H4 (cell line): ENCODE data around the gene MIXL1. TPM values are rescaled to one million over a fixed set of nuclear protein-coding genes. Genes with fewer than 3 reads are reported as not detected.
"Not testable (repeated sequence)": the region's sequence is repeated elsewhere in the genome, so short reads cannot be mapped to it uniquely, and the experiment has no call there.

Experiments used
- DNase-seq: peaks from one replicate; pipeline ENCODE4 v3.0.0-alpha.2; 2015; ENCODE audit warnings: low spot score
- total RNA-seq: library from RNA; depleted of rRNA; stranded (reverse); fragments of >200 nt; shearing (Covaris generic); gene quantifications from 2 replicates; pipeline ENCODE4 v1.2.3, GENCODE V29; 2014; rRNA removed

Gene MIXL1
- total RNA-seq = not detected in 2 replicates

DNA sequence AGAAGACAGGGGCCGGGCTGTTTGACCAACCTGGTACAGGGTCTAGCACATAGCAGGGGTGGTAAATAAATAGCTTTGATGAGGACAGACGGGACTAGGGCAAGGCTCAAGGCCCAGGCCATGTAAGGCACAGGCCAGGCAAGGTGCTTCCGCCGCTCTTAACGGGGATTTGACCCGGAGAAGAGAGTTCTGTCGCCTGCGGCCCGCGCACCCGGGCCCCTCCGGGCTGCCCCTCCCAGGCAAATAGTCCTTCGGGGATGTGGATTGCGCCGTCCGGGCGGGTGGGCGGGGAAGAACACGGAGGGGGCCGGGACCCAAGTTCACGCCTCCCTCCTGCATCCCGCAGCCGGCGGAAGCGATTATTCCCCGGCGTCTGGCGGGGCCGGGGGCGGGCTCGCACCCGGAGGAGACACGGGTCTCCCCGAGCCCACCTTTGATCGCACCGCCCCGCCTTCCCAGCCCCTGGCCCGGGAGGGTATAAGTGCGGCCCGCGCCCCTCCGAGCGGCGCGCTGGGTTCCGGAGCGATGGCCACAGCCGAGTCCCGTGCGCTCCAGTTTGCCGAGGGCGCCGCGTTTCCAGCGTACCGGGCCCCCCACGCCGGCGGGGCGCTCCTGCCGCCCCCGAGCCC lies at the start of gene MIXL1:
MIXL1 (plus strand) TSS at position 508 of the 629 bp plus-strand sequence; CDS start at position 526, 18 bp downstream.
- DNase-seq = no peak

DNA sequence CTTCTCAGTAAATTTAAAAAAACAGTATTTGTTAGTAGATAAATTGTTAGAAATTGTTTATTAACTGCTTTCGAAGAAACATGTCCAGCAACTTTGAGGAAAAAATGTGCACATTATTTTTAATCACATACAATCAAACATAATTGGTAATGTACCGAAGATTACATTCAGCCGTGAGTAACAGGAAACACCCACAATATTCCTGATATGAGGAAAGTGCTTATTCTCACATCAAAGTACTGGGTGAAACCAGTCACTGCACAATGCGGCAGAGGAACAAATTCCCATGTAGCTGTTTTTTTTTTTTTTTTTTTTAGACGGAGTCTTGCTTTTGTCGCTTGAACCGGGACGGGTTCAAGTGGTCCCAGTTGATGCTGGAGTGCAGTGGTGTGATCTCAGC lies 46.6 kb upstream of the MIXL1 start:
- DNase-seq = no peak

DNA sequence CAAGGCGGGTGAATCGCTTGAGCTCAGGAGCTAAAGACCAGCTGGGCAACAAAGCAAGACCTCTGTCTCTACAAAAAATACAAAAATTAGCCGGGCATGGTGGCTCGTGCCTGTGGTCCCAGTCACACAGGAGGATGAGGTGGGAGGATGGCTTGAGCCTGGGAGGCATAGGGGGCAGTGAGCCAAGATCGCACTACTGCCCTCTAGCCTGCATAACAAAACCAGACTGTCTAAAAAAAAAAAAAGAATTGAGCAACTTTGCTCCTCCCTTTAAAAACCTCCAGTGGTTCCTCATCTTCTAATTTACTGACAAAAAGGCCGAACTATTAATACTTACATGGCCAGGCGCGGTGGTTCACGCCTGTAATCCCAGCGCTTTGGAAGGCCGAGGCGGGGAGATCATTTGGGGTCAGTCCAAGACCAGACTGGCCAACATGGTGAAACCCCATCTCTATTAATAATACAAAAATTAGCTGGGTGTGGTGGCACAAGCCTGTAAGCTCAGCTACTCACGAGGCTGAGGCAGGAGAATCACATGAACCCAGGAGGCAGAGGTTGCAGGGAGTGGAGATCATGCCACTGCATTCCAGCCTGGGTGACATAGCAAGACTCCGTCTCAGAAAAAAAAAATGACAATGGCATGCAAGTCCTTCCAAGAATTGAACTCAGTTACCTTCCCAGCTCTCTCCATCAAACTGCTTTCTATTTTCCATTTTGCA lies 41.3 kb upstream of the MIXL1 start:
- peak; percentile 71 for DNase-seq

DNA sequence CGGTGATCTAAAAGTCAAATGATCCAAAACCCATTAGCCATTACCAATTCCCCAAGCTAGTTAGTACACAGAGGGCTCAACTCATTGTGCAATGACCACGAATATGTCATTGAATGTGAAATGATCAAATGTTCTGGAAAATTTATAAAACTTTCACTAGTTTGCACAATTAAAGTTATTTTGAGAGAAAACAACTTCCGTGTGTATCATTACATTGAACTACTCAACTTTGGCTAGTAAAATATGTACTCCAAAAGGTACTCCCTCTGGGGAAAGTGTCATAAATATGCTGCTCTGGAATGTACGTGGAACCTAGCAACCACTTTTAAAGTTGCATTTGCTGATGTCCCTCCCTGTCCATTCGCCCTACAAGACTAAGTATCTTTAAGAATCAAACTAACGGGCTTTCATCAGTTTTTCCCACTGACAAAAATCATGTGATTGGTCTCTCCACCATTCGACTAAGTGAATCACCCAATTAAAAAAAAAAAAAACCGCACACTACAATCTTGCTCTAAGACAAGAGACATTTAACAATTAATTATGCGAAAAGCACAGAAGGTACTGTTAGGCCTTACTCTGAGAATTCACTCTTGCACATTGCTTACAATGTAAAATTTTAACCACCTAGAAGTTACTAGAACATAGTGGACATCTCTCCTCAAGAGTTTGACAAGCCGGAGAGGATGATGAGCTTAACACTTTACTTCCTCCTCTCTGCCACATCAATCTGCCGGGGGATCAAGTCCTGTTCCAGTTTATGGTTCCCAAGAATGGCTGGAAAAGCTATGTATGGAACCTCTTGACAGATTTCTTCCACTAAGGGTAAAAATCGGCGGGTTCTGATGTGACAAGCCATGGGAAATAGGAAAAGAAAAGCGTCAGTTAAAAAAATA lies 38.1 kb upstream of the MIXL1 start:
- no peak for DNase-seq

DNA sequence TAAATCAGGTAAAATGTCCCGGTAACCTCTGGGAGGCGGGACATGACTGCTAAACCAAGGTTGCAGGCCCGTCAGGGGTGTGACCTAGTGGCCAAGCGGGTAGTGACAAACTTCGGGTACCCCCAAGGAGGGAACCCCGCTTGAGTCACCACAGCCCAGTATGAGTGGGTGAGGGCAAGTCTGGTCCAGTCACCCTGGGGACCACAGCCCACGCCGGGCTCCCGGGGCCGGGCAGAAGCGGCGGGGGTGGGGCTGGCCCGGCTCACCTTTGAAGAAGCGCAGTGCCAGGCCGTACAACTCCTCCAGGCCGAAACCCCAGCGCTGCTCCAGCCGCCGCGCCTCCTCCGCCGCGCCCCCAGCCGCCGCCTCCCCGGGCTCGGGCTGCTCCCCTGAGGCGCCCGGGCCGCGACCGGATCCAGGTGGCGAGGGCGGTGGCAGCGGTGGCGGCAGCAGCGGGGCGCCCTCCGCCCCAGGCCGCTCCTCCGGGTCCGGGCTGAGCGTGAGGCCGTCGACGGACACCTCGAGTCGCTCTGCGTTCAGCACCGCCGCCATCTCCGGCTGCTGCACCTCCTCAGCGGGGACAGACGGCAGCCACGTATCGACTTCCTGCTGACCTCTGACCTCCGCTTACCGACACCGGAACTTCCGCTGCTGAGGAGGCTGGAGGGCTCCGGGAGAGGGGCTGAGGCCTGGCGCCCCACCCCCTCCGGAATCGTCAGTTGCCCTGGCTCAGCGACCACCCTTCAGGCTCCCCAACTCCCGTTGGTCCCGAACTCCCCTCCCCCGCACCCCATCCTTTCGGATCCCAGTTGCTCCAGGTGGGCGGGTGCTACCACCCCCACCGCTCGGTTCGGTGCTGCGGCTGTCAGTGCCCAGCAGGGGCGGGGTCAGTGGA lies 37.1 kb upstream of the MIXL1 start, which contains the start of gene ACBD3:
ACBD3 (minus strand) TSS at position 618 of the 895 bp plus-strand sequence; CDS start at position 552, 66 bp downstream.
- peak; percentile 86 for DNase-seq

DNA sequence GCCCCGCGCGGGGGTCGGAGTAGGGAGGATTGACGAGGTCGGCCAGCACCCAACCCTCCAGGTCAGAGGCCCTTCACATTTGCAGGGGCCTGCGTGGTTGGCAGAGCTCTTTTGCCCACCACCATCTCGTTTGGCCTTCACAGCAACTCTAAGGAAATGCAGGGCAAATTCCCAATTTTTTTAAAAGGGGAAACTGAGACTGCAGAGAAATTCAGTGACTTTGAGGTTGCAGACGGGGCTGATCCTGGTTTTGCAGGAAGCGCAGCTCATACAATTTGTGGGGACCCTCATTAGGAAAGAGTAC lies 36.5 kb upstream of the MIXL1 start:
- DNase-seq = no peak

DNA sequence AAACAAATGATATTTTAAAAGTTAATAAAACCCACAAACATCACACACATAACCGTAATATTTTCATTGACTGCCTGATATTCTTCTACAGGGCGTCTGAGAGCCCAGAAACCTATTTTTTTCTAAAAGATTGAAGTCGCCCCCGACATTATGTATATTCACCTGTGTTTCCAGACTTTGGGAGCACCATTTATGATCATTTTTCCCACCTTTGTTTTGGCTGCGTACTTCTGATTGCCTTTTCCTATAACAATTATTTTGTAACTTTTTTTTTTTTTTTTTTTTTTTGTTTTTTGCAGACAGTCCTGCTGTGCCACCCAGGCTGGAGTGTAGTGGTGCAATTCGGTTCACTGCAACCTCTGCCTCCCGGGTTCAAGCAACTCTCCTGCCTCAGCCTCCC lies 36.1 kb upstream of the MIXL1 start:
- no peak for DNase-seq

DNA sequence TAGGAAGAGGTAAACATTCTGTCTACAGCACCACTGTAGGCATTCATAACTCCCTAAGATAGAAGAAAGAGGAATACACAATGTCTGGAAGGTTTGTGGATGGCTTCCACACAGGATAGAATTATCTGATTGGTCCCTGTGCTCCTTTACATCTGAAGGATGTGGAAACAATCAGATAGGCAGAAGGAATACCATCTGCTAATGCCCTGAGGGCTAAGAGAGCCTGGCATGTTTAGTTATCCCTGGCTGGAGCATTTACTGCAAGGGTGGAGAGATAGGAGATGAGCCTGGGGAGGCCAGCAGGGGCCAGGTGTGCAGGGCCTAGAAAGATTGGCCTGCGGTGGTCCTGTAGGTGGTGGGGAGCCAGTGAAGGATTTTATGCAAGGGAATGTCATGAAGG lies 28.3 kb upstream of the MIXL1 start:
- no peak for DNase-seq

DNA sequence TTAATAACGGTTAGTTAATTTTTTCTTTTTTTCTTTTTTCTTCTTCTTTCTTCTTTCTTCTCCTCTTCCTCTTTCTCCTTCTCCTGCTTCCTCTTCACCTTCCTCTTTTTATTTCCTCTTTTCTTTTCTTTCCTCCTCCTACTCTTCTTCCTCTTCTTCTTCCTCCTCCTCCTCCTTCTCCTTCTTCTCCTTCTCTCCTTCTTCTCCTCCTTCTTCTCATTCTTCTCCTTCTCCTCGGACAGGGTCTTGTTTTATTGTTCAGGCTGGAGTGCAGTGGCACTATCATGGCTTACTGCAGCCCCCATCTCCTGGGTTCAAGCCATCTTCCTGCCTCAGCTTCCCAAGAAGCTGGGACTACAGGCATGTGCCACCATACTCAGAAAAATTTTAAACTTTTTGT lies 23.5 kb upstream of the MIXL1 start:
- DNase-seq = no peak

DNA sequence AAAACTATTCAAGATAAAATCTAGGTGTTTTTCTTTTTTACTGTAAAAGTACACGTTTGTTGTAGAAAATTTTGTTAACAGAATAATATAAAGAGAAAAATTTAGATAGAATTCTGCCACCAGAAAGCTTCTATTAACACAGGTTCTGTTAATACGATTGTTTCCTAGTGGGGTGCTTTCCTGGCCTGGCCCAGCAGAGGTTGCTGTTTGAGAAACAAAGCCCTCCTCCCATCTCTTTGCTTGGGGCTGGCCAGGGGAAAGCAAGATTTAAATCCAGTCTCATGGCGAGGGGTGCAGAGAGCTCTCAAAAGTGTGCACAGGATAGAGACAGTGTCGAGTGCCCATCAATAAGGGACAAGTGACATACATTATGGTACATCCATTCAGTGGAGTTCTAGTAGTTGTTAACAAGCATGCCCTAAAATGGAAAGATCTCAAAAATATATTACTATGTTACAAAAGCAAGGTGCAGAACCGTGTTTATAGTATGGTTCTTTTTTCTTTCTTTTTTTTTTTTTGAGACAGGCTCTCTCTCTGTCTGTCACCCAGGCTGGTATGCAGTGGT lies 22.4 kb upstream of the MIXL1 start:
- DNase-seq = no peak

DNA sequence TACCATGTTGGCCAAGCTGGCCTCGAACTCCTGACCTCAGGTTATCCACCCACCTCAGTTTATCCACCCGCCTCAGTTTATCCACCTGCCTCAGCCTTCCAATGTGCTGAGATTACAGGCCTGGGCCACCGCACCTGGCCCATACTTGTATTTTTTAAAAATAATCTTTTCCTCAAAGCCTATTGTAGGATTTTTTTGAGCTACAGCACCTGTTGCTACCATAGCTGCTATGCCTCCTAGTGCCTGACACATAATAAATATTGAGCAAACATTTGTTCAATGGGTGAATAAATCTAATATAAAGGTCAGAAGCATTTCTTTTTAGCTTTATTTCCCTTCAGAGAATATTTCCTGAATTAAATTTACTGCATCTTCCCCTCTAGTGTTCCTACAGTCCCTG lies 21.2 kb upstream of the MIXL1 start:
- no peak for DNase-seq

DNA sequence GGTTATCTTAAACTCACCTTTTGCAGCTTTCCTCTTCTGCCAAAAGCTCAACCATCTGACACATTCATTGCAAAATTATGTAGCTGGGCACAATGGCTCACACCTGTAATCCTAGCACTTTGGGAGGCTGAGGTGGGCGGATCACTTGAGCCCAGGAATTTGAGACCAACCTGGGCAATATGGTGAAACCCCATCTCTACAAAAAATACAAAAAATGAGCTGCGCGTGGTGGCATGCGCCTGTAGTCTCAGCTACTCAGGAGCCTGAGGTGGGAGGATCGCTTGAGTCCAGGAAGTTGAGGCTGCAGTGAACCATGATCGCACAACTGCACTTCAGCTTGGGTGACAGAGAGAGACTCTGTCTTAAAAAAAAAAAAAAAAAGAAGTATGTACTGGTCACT lies 20.8 kb upstream of the MIXL1 start:
- DNase-seq = not testable (repeated sequence)

DNA sequence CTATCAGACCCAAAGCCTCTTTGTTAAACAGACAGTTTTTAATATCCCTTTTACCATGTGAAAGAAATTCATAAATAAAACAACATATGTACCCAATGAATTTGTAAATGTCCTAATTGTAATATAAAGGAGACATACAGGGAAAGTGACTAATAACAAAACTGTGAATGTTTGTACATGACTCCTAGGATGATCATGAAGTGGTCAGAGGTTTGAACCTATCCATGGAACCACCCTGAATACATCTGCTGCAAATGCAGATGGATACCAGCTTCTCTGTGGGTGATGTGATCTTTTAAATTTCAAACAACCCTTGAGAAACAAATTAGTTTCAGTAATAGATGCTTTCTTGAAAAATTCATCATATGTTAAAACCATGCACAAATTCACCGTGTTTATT lies 20.2 kb upstream of the MIXL1 start:
- no peak for DNase-seq

DNA sequence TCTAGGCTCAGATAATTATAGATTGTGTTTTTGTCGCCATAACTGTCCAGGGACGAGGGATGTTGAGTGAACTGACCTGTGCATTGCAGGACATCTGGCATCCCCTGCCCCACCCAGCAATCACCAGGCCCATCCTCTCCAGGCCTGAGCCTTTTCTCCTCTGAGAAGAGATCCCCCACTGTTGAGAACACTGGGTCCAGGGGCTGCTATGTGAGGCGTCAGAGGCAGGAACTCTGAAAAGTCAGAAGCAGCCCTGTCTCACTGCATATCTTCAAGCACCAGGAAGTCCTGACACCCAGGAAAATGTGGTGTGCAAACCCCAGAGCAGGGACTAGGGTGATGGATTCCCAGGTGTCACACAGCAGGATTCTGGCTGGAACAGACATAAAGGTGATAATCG lies 19.8 kb upstream of the MIXL1 start:
- no peak for DNase-seq

DNA sequence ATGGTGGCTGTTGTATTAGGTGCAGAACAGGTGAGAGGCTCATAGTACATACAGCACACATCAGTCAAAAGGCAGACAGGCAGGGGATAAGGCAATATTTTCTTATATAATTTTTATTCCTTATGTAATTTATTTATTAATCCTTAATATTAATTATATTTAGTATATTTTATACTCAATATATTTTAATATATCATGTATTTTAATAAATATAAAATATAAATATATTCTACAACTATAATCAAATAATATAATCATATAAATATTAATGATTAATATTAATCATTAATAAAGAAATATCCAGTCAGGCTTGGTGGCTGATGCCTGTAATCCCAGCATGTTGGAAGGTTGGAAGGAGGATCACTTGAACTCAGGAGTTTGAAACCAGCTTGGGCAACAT lies 19.3 kb upstream of the MIXL1 start:
- no peak for DNase-seq

DNA sequence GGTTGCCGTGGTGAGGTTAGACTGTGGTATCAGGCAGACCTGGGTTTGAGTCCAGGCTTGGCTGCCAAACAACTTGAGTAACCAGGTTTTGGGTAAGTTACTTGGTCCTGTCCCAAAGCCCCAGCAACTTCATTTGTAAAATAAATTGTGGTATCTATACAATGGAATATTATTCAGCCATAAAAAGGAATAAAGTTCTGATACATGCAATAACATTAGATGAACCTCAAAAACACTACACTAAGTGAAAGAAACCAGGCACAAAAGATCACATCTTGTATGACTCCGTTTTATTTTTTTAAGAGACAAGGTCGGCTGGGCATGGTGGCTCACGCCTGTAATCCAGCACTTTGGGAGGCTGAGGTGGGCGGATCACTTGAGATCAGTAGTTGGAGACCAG lies 16.4 kb upstream of the MIXL1 start:
- no peak for DNase-seq

DNA sequence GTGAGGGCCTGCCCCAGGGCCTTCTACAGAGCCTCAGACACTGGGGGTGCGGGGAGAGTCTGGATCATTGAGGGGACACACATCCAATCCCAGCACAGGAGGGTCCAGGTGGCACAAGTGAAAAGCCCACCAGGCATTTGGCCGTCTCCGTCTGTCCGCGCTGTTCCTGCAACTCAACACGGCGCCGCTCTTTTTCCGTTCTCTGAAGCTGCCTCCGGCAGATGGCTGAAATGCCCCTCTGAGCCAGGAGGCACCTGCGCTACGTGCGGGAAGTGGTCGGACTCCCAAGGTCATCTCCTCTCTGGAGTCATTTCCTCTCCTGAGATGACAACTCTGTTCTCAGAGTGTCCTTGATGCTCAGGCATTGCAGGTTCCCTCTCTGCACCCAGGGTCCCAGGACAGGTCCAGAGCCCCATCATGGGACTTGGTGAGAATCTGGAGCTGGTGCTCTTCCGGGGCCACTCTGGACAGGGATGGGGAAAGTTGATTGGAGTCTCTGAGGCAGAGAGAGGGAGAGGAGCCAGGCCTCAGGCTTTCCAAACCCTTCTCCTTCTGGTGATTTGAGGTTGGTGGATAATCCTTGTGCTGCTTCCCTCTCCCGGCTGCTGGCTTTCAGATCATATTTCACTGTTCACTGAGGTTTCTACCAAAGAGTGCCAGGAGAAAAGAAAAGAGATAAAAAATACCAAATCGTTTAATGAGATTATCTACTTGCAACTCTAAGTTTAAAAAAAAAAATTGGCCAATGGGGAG lies 14.0 kb upstream of the MIXL1 start:
- DNase-seq = no peak

DNA sequence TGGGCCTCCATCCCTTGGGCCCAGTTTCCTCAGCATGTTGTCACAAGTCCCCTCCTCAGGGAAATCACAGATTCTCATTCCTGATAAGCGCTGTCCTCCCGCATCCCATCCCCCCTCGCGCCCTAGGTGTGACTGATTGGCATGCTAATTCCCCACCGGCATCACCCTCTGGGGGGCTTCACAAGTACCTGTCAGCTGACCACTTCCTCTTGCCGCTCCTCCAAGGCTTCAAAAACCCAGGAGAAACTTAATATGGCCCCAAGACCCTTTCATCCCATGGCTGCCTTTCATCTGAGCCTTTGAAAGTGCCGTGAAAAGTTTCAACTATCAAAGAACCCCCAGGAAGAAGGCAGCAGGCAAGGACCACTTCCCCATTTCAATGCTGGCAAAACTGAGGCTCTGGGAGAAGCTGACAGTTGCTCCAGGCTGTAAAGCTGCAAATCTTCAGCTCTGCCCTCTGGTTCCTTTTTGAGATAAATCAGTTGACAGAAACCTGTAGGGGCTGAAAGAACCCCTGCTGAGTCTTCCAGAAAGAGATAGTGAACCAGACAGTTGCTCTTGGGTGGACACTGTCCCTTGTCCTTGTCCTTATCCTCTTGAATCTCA lies 12.8 kb upstream of the MIXL1 start:
- DNase-seq = no peak

DNA sequence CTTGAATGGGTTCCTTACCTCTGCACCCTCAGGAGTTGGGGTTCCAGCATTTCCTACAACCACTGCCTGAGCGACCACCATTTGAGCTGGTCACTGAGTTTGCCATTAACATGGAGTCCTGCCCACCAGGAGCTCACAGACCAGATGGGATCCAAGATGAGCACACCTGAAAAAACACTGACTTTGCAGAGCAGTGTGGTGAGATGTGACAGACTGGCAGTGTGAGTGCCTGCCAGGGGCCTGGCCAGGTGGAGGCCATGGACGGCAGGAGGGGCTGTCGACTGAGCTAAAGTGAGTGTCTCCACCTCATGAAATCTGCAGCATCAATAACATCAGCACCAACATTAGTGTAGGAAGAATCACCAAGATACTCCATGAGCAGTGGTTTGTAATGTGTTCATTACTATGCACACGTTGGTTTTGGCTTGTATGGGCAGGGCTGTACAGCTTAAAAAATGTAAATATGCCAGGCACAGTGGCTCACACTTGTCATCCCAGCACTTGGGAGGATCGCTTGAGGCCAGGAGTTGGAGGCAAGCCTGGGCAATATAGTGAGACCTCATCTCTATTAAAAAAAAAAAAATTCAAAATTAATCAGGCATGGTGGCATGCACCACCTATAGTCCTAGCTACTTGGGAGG lies 12.2 kb upstream of the MIXL1 start:
- DNase-seq = no peak

DNA sequence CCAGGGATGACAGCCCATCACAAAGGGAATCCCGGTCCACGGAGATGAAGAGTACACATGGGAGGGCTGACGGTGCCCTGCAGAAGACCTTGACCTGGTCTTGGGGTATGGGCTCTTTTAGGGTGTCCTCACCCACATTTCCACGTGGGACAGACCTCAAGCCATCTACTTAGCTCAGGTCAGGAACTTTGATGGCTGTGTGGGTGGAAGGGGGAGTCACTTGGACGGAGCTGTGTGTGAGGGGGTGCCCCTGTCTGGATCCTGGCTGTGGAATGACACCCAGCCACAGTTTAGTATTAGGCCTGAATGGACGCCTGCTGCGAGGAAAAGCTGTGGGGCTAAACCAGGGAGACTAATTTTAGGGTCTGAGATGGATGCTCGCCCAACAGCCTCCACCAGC lies 10.9 kb upstream of the MIXL1 start:
- DNase-seq = no peak
